MCF 10A (cell line): ENCODE measurements around the gene URM1. TPM values are rescaled to one million over a fixed set of nuclear protein-coding genes. Genes with fewer than 3 reads are reported as not detected.
A peak's percentile ranks its signal among the peaks of the same experiment; 100 is the strongest.

Source experiments
- BruUV-seq: library from RNA; stranded (reverse); fragments of 400-500 nt; replicated peaks from 2 replicates; lab custom pipeline; 2021; lab: Mats Ljungman, UMichigan
- CTCF ChIA-PET: fragments of 300-600 bp; sonication (Branson Sonifier 250); formaldehyde crosslinking; extraction: SDS; loops from one replicate; lab custom pipeline; 2021; ENCODE audit warnings: antibody characterized with exemption, inconsistent platforms; lab: Yijun Ruan, JAX
- POLR2A ChIA-PET: fragments of 300-600, 350-650 bp; sonication (Branson Sonifier 250); formaldehyde crosslinking; extraction: SDS; loops from one replicate; lab custom pipeline; 2020; ENCODE audit warnings: antibody characterized with exemption, inconsistent platforms; lab: Yijun Ruan, JAX
- DNase-seq: peaks from one replicate; pipeline ENCODE4 v3.0.0-alpha.2; 2018; ENCODE audit not compliant: unreplicated experiment
- H3K27ac Mint-ChIP-seq: one replicate; pipeline ENCODE4 v1.8.0; 2022; ENCODE audit warnings: mild to moderate bottlenecking, low read depth, mixed read lengths; ENCODE audit not compliant: unreplicated experiment
- H3K27me3 Mint-ChIP-seq: one replicate; pipeline ENCODE4 v1.8.0; 2022; ENCODE audit warnings: mixed read lengths; ENCODE audit not compliant: insufficient read depth, unreplicated experiment
- H3K36me3 Mint-ChIP-seq: one replicate; pipeline ENCODE4 v1.8.0; 2022; ENCODE audit warnings: mild to moderate bottlenecking, moderate library complexity, mixed read lengths; ENCODE audit not compliant: insufficient read depth, unreplicated experiment
- H3K4me1 Mint-ChIP-seq: one replicate; pipeline ENCODE4 v1.8.0; 2022; ENCODE audit warnings: mixed read lengths; ENCODE audit not compliant: insufficient read depth, unreplicated experiment
- H3K4me3 Mint-ChIP-seq: one replicate; pipeline ENCODE4 v1.8.0; 2022; ENCODE audit warnings: mild to moderate bottlenecking, moderate library complexity, mixed read lengths; ENCODE audit not compliant: unreplicated experiment
- H3K9me3 Mint-ChIP-seq: one replicate; pipeline ENCODE4 v1.8.0; 2022; ENCODE audit warnings: mixed read lengths; ENCODE audit not compliant: unreplicated experiment
- CTCF ChIP-seq: fragments of 200-600 bp; IDR thresholded peaks from one replicate; pipeline ENCODE4 v1.8.0; 2022; ENCODE audit warnings: antibody characterized with exemption, mild to moderate bottlenecking; ENCODE audit not compliant: unreplicated experiment
- intact Hi-C: fragments of 100-400 bp; cut with micrococcal nuclease; formaldehyde crosslinking; loops from 2 replicates; pipeline ENCODE4 v1.14.1; 2022
- total RNA-seq: library from RNA; stranded (reverse); gene quantifications from 2 replicates; pipeline ENCODE4 v1.2.3, GENCODE V29; 2022

The URM1 gene
- total RNA-seq, 1 experiment from 2014 or later: 56.8 TPM

- POLR2A ChIA-PET: no interaction called here
- no TSS peak for BruUV-seq
- peaks cover 35% of the 10 kb centered on the region for H3K27me3 Mint-ChIP-seq
- CTCF ChIA-PET: interaction anchor here (0.6 to 1.4 kb wide), 2 partner anchors 22 to 138 kb away, joined by 3 to 5 read pairs; no protein-coding TSS in a partner anchor
- H3K27ac Mint-ChIP-seq: no peak overlapping the region
- intact Hi-C loops: loop anchor here (10.0 kb wide), 1 partner anchor 51 kb away; no protein-coding TSS in a partner anchor
- no peak overlapping the region for H3K4me3 Mint-ChIP-seq
- no peak for DNase-seq
- no peak for TF ChIP-seq CTCF
- no peaks in the 10 kb centered on the region for H3K36me3 Mint-ChIP-seq
- no peaks in the 10 kb centered on the region for H3K4me1 Mint-ChIP-seq
- no peaks in the 10 kb centered on the region for H3K9me3 Mint-ChIP-seq
These were observed 44.8 kb downstream of the URM1 start for GRCh38 chr9:128416014-128416413.

GRCh38 chr9:128416432-128417019 is 45.4 kb downstream of the URM1 start:
- intact Hi-C loops: loop anchor here (10.0 kb wide), 1 partner anchor 52 kb away; no protein-coding TSS in a partner anchor

DNA sequence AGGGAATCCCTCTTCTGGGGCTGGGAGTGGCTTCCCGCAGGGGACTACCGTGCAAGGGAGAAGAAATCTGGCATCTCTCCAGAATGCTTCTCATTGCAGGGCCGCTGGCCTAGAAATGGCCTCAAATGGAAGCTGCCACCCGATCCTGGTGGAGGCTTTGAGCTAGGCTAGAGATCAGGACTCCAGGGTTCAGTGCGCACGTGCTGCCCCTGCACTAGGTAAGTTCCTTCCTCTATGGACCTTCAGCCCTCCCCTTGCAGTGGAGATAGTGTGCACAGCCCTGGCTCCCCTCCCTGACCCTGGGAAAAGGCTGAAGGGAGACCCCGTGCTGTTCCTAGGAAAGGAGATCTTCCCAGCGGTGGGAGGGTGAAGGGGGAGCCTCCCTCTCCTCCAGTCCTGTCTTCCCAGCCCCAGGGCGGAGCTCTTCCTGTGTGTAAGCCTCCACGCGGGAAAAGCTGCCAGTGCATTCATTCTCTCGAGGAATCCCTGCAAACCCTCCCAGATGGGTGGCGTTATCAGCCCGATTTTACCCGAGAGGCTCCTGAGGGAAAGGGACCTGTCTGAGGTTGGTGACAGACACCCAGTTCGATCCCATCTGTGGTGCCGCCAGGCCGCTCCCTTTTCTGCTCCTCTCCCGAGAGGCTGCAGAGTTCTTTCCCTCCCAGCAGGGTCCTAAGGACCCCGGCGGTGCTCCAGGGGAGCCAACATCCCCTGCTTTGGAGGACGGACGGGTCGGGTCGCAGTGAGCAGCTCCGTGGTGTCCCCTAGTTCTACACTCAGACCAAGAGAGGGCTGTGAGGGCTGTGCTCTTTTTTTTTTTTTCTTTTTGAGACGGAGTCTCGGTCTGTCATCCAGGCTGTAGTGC is 48.1 kb downstream of the URM1 start:
- Mint-ChIP-seq H3K9me3 (no peaks in the 10 kb centered on the region), H3K27me3 (peaks cover 24% of the 10 kb centered on the region), H3K4me3 (peak overlapping the region; percentile 66), H3K36me3 (no peaks in the 10 kb centered on the region), H3K4me1 (peaks cover 6% of the 10 kb centered on the region), H3K27ac (peak overlapping the region; percentile 46)
- CTCF ChIA-PET: interaction anchor here (0.6 to 1.9 kb wide), 20 partner anchors 9 to 1260 kb away, joined by 3 to 12 read pairs (median 4); partner anchors contain the start of gene DYNC2I2
- TF ChIP-seq CTCF: no peak
- POLR2A ChIA-PET: interaction anchor here (0.6 to 1.6 kb wide), 5 partner anchors 9 to 136 kb away, joined by 3 to 8 read pairs (median 4); partner anchors contain the start of genes SPTAN1 and URM1
- intact Hi-C loops: loop anchor here (10.0 kb wide), 1 partner anchor 54 kb away; no protein-coding TSS in a partner anchor
- DNase-seq: no peak
- no TSS peak for BruUV-seq

More at GRCh38 chr9:128416432-128417019, 45.4 kb downstream of the URM1 start:
- Mint-ChIP-seq H3K4me1 (no peaks in the 10 kb centered on the region), H3K36me3 (no peaks in the 10 kb centered on the region), H3K9me3 (no peaks in the 10 kb centered on the region), H3K27me3 (peaks cover 35% of the 10 kb centered on the region), H3K27ac (no peak overlapping the region), H3K4me3 (no peak overlapping the region)
- TF ChIP-seq CTCF: no peak
- DNase-seq: no peak
- CTCF ChIA-PET: interaction anchor here (0.6 to 1.4 kb wide), 2 partner anchors 22 to 137 kb away, joined by 3 to 5 read pairs; no protein-coding TSS in a partner anchor
- BruUV-seq: no TSS peak
- POLR2A ChIA-PET: interaction anchor here (0.7 kb wide), 1 partner anchor 21 kb away, joined by 3 read pairs; no protein-coding TSS in a partner anchor
